Panc1 (cell line): ENCODE results near the gene ZRANB1. TPM values are rescaled to one million over a fixed set of nuclear protein-coding genes. Genes with fewer than 3 reads are reported as not detected.

ENCODE experiments used
- ATAC-seq: fragments of 200-7000 bp; cut with Tn5 transposase; 2 replicates; pipeline ENCODE4 v1.9.1; 2020; ENCODE audit warnings: mild to moderate bottlenecking, moderate library complexity
- BruUV-seq: library from RNA; stranded (reverse); fragments of 400-500 nt; replicated peaks from 2 replicates; lab custom pipeline; 2021; lab: Mats Ljungman, UMichigan
- CTCF ChIA-PET: fragments of 300-600 bp; sonication (Branson Sonifier 250); formaldehyde crosslinking; loops from one replicate; lab custom pipeline; 2022; ENCODE audit warnings: antibody characterized with exemption; lab: Charles Lee
- POLR2A ChIA-PET: fragments of 300-600 bp; sonication (Branson Sonifier 250); formaldehyde crosslinking; loops from one replicate; lab custom pipeline; 2022; ENCODE audit warnings: antibody characterized with exemption; lab: Charles Lee
- DNase-seq: peaks from one replicate; pipeline ENCODE4 v3.0.0-alpha.2; 2010; ENCODE audit warnings: low read depth, low spot score
- H3K27ac ChIP-seq: 2 replicates; pipeline ENCODE4 v1.5.1; 2011; ENCODE audit warnings: mild to moderate bottlenecking, low read length, inconsistent platforms
- H3K27me3 ChIP-seq: fragments of 200-500 bp; sonication (Bioruptor generic); 2 replicates; pipeline ENCODE4 v1.6.0; 2014; ENCODE audit warnings: low read length, inconsistent platforms; ENCODE audit not compliant: control insufficient read depth, insufficient read depth
- H3K36me3 ChIP-seq: fragments of 200-500 bp; sonication (Bioruptor generic); 2 replicates; pipeline ENCODE4 v1.5.1; 2014; ENCODE audit warnings: inconsistent platforms, mild to moderate bottlenecking, low read length, moderate library complexity; ENCODE audit not compliant: control insufficient read depth, insufficient read depth
- H3K4me1 ChIP-seq: 2 replicates; pipeline ENCODE4 v1.5.1; 2011; ENCODE audit warnings: inconsistent platforms, mild to moderate bottlenecking, low read length, moderate library complexity; ENCODE audit not compliant: control insufficient read depth, insufficient read depth
- H3K4me3 ChIP-seq, 2 experiments: 2 replicates each; pipeline ENCODE4 v1.5.1; 2011 to 2012; ENCODE audit warnings: low read depth in 2 of 2, low read length in 2 of 2, mild to moderate bottlenecking in 2 of 2, inconsistent platforms in 1 of 2, moderate library complexity in 1 of 2
- H3K9me3 ChIP-seq: fragments of 200-500 bp; sonication (Bioruptor generic); 2 replicates; pipeline ENCODE4 v1.5.1; 2014; ENCODE audit warnings: low read depth, mild to moderate bottlenecking, inconsistent platforms, low read length, moderate library complexity; ENCODE audit not compliant: control insufficient read depth, insufficient read depth
- POLR2AphosphoS5 ChIP-seq: IDR thresholded peaks from 2 replicates; pipeline ENCODE4 v1.6.1; 2012; ENCODE audit warnings: mild to moderate bottlenecking, low read depth, low read length, moderate library complexity
- REST ChIP-seq, 2 experiments: IDR thresholded peaks; 2 replicates each; pipeline ENCODE4 v1.6.1; 2011 to 2012; ENCODE audit warnings: low read depth in 2 of 2, control low read depth in 1 of 2, low read length in 1 of 2, mild to moderate bottlenecking in 1 of 2, moderate library complexity in 1 of 2; ENCODE audit not compliant: insufficient read depth in 1 of 2
- SIN3A ChIP-seq: IDR thresholded peaks from 2 replicates; pipeline ENCODE4 v1.6.1; 2012; ENCODE audit warnings: low read depth, mild to moderate bottlenecking, low read length, moderate library complexity, borderline replicate concordance; ENCODE audit not compliant: insufficient read depth
- TCF7L2 ChIP-seq: IDR thresholded peaks from 2 replicates; pipeline ENCODE4 v1.6.1; 2011; ENCODE audit warnings: mild to moderate bottlenecking, low read depth, low read length, inconsistent platforms
- in situ Hi-C: cut with HindIII; loops from 2 replicates; pipeline ENCODE4 v1.10.0; 2016; ENCODE audit warnings: low sequenced_read_pairs, low pct_unique_long_range_greater_than_20kb
- intact Hi-C: fragments of 100-400 bp; cut with micrococcal nuclease; formaldehyde crosslinking; loops from one replicate; pipeline ENCODE4 v1.10.0; 2022; ENCODE audit not compliant: unreplicated experiment
- total RNA-seq: library from RNA; stranded (reverse); gene quantifications from one replicate; pipeline ENCODE4 v1.2.1, GENCODE V29; 2021; ENCODE audit not compliant: unreplicated experiment
- TF ChIP-seq, protein P1 (sequence below): fragments of 450-650 bp; IDR thresholded peaks from 2 replicates; pipeline ENCODE4 v1.5.1; 2017; ENCODE audit warnings: mild to moderate bottlenecking

The ZRANB1 gene
- total RNA-seq, 1 experiment from 2014 or later: 23.2 TPM

GRCh38 chr10:124928087-124928486 is 13.8 kb upstream of the ZRANB1 start:
- intact Hi-C loops: no loop called here
- Histone ChIP-seq H3K36me3 (no peaks in the 10 kb centered on the region), H3K27ac (no peak overlapping the region), H3K4me3 (no peak overlapping the region), H3K9me3 (no peaks in the 10 kb centered on the region; the same call in 1 of the 2 replicates), H3K4me1 (no peaks in the 10 kb centered on the region), H3K27me3 (no peaks in the 10 kb centered on the region)
- BruUV-seq: no TSS peak
- TF ChIP-seq POLR2AphosphoS5 (no peak), REST (IDR thresholded peaks at IDR 0.05; ENCODE audit: insufficient read depth in 1 of 2, low read depth in 2 of 2, low read length in 1 of 2) (no peak), SIN3A (no peak), TCF7L2 (no peak)
- TF ChIP-seq, protein P1, sequence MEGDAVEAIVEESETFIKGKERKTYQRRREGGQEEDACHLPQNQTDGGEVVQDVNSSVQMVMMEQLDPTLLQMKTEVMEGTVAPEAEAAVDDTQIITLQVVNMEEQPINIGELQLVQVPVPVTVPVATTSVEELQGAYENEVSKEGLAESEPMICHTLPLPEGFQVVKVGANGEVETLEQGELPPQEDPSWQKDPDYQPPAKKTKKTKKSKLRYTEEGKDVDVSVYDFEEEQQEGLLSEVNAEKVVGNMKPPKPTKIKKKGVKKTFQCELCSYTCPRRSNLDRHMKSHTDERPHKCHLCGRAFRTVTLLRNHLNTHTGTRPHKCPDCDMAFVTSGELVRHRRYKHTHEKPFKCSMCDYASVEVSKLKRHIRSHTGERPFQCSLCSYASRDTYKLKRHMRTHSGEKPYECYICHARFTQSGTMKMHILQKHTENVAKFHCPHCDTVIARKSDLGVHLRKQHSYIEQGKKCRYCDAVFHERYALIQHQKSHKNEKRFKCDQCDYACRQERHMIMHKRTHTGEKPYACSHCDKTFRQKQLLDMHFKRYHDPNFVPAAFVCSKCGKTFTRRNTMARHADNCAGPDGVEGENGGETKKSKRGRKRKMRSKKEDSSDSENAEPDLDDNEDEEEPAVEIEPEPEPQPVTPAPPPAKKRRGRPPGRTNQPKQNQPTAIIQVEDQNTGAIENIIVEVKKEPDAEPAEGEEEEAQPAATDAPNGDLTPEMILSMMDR: no peak
- DNase-seq: no peak
- no peak; the same call in 1 of the 2 replicates for ATAC-seq
- CTCF ChIA-PET: no interaction called here
- in situ Hi-C loops: no loop called here
- POLR2A ChIA-PET: no interaction called here

GRCh38 chr10:124928545-124928944 is 13.4 kb upstream of the ZRANB1 start:
- no peaks in the 10 kb centered on the region for H3K27me3 ChIP-seq
- no peak overlapping the region for H3K27ac ChIP-seq
- ChIA-PET POLR2A (interaction anchor here (0.7 kb wide), 1 partner anchor 512 kb away, joined by 3 read pairs; no protein-coding TSS in a partner anchor), CTCF (no interaction called here)
- no peak for ATAC-seq
- intact Hi-C loops: no loop called here
- no peaks in the 10 kb centered on the region for H3K4me1 ChIP-seq
- no peak overlapping the region for H3K4me3 ChIP-seq
- no TSS peak for BruUV-seq
- no peak for DNase-seq
- H3K9me3 ChIP-seq: no peaks in the 10 kb centered on the region; the same call in 1 of the 2 replicates
- in situ Hi-C loops: no loop called here
- TF ChIP-seq REST (IDR thresholded peaks at IDR 0.05; ENCODE audit: insufficient read depth in 1 of 2, low read depth in 2 of 2, low read length in 1 of 2) (no peak), TCF7L2 (no peak)
- H3K36me3 ChIP-seq: no peaks in the 10 kb centered on the region
